Testis (tissue), 2 donors: ENCODE data around the gene DGCR6L.

Experiments
- CTCF ChIP-seq, 3 experiments: fragments of 450-650 bp in 2 of 3; fragments of 200-600 bp in 1 of 3; sonication (generic) in 1 of 3; IDR thresholded peaks; one replicate each; pipeline ENCODE4 v1.5.1; 2016 to 2019; ENCODE audit warnings: antibody characterized with exemption in 3 of 3, mild to moderate bottlenecking in 2 of 3, moderate library complexity in 1 of 3
- POLR2A ChIP-seq: fragments of 450-650 bp; IDR thresholded peaks from one replicate; pipeline ENCODE4 v1.6.1; 2017; ENCODE audit warnings: antibody characterized with exemption, mild to moderate bottlenecking, moderate library complexity

GRCh38 chr22:20279662-20280134 is 40.2 kb downstream of the DGCR6L start:
- TF ChIP-seq CTCF (IDR thresholded peaks at IDR 0.05) = no peak
- no peak for TF ChIP-seq POLR2A
